ENCODE data around the gene CALN1.

Gene CALN1

DNA sequence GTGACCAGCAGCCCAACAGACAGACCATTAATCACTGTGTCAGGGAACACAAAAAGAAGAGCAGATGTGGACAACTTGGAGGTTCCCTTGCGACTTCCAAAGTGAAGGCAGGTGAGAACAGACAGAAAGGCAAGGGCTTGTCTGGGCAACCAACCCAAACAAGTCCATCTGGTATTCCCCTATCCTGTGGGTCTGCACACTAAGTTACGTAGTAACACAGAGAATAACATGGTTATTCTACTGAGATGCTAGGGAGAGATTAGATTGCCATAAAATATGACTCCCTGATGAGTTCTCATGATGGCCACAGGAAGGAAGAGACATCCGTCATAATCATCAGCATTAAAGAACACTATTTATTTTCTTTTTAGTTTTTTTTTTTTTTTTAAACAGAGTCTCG lies 252.2 kb downstream of the CALN1 start:
- no peak overlapping the region for H3K4me3 Mint-ChIP-seq
- peaks cover 21% of the 10 kb centered on the region for H3K9me3 Mint-ChIP-seq
- no peak overlapping the region for H3K27ac Mint-ChIP-seq
- no peaks in the 10 kb centered on the region for H3K27me3 Mint-ChIP-seq
- H3K36me3 Mint-ChIP-seq = no peaks in the 10 kb centered on the region
- no peaks in the 10 kb centered on the region for H3K4me1 Mint-ChIP-seq

DNA sequence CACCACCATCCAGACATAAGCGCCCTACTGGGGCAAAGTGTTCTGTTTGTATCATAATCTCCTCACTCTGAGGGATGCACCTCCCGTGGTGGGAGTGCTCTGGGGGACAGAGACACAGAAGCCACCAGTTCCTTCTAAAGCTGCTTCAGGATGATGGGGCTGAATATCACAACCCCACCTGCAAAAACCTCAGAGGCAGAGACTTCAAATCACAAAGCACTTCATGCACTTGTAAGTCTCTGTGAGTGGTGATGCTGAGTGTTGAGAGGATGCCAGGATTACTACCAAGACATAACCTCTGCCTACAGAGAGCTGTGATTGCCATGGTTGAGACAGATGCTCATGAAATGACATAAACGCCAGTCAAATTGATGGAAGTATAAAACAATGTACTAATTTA lies 255.5 kb downstream of the CALN1 start:
- Mint-ChIP-seq H3K4me1 (no peaks in the 10 kb centered on the region), H3K27me3 (no peaks in the 10 kb centered on the region), H3K4me3 (no peak overlapping the region), H3K36me3 (no peaks in the 10 kb centered on the region), H3K27ac (no peak overlapping the region), H3K9me3 (no peaks in the 10 kb centered on the region)

- Mint-ChIP-seq H3K4me3 (no peak overlapping the region), H3K36me3 (no peaks in the 10 kb centered on the region), H3K27me3 (no peaks in the 10 kb centered on the region)
These were observed 259.0 kb downstream of the CALN1 start for GRCh38 chr7:72153132-72153512.

DNA sequence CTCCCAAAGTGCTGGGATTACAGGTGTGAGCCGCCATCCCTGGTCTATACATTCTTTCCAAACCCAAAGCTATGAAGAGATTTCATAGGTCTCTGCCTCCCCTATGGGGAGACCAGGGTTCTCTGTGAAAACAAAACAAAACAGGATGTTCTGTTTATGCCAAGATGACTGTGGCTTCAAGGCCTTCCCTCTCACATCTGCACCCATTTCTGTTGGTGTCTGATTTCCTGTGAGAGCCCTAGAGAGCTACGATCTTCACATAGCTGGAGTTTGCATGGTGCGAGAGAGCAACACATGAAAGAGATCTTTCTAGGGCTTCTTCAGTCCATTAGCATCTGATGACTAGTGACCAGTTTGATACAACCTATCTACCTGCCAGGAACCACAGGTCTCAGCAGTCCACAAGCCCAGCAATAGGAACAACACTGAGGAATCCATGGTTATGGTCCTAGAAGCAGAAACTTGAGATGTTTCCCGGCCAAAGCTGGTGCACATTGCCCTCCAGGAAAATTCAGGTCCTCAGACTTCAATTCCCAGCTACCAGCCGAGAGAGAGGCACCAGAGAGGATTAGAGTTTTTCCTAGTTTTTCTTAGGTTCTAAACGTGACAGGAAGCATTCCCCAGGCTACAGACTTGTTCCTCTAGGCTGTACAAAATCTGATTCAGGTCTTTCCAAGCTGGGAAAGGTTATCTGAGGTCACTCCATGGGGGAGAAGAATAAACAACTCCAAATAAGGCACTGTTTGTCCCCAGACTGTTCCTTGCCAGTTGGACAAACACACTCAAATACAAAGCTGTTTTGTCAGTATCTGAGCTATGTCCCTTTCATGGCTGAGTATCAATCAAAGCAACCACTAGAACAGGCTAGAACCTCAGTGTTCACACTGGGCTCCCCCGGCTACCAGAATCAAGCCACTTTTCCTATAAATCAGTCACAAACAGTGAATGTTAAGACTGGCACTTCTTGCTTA lies 259.7 kb downstream of the CALN1 start:
- Mint-ChIP-seq H3K27ac (no peak overlapping the region), H3K4me1 (no peaks in the 10 kb centered on the region), H3K27me3 (no peaks in the 10 kb centered on the region), H3K36me3 (no peaks in the 10 kb centered on the region), H3K9me3 (no peaks in the 10 kb centered on the region), H3K4me3 (no peak overlapping the region)

More at GRCh38 chr7:72153132-72153512, 259.0 kb downstream of the CALN1 start:
- H3K27ac Mint-ChIP-seq = no peak overlapping the region
- H3K4me1 Mint-ChIP-seq = no peaks in the 10 kb centered on the region
- H3K9me3 Mint-ChIP-seq = no peaks in the 10 kb centered on the region

DNA sequence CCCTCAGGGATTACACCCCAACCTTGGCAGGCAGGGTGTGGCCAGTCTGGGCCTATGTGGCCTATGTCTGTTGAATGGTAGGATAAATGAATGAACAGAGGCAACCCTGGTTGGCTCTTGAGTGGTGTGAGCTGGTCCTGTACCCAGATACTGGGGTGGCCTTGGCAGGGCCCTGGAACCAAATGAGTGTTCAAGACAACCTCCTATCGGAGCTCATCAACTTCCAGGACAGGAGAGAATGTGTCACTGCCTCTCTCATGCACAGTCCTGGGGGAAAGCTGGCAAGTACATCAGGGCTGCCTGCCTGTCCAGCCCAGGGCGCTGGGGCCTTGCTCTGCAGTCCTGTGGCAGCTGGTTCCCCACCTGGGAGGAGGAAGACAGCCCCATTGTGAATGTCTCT lies 271.6 kb downstream of the CALN1 start:
- Mint-ChIP-seq H3K4me3 (no peak overlapping the region), H3K27ac (no peak overlapping the region), H3K9me3 (no peaks in the 10 kb centered on the region), H3K4me1 (no peaks in the 10 kb centered on the region), H3K36me3 (no peaks in the 10 kb centered on the region), H3K27me3 (peaks cover 4% of the 10 kb centered on the region)

DNA sequence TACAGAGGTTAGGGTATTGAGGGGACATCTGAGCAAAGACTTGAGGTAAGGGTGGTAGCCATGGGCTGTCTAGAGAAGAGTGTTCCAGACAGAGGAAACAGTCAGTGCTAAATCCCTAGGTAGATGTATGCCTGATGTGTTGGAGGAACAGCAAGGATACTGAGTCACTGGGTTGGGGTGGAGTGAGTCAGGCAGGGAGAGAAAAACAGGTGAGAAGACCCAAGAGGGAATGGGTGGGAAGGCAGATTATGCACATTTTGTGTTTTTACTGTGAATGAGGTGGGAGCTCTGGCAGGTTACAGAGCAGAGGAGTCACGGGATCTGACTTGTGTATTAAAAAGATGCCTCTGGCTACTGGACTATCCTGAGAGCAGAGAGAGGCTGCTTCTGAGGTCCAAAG lies 285.0 kb downstream of the CALN1 start:
- H3K27ac Mint-ChIP-seq = no peak overlapping the region
- H3K9me3 Mint-ChIP-seq = peaks cover 15% of the 10 kb centered on the region
- no peaks in the 10 kb centered on the region for H3K36me3 Mint-ChIP-seq
- no peak overlapping the region for H3K4me3 Mint-ChIP-seq
- no peaks in the 10 kb centered on the region for H3K4me1 Mint-ChIP-seq
- H3K27me3 Mint-ChIP-seq = peaks cover 1% of the 10 kb centered on the region

DNA sequence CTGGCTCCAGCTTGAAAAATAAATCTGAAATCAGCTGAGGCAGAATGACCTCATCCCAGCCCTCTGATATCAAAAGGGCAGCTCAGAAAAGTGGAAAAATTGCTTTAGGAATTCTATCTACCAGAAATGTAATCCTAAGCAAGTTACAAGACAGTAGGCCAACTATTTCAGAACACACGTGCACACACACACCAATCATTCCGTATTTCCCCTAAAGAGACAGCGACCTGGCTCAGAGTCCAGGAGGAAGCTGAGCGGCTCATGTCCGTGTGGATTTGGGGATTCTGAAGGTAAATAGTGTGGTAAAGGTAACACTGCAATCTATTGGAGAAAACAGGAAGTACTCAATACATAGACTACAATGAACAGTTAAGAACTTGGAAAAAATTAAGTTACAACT lies 288.2 kb downstream of the CALN1 start:
- no peak overlapping the region for H3K27ac Mint-ChIP-seq
- H3K36me3 Mint-ChIP-seq = no peaks in the 10 kb centered on the region
- peaks cover 1% of the 10 kb centered on the region for H3K27me3 Mint-ChIP-seq
- no peak overlapping the region for H3K4me3 Mint-ChIP-seq
- H3K9me3 Mint-ChIP-seq = peaks cover 4% of the 10 kb centered on the region
- H3K4me1 Mint-ChIP-seq = no peaks in the 10 kb centered on the region

GRCh38 chr7:72118366-72118765 lies 293.8 kb downstream of the CALN1 start:
- Mint-ChIP-seq H3K27me3 (no peaks in the 10 kb centered on the region), H3K9me3 (peaks cover 9% of the 10 kb centered on the region), H3K4me3 (no peak overlapping the region), H3K4me1 (no peaks in the 10 kb centered on the region), H3K27ac (no peak overlapping the region), H3K36me3 (no peaks in the 10 kb centered on the region)

DNA sequence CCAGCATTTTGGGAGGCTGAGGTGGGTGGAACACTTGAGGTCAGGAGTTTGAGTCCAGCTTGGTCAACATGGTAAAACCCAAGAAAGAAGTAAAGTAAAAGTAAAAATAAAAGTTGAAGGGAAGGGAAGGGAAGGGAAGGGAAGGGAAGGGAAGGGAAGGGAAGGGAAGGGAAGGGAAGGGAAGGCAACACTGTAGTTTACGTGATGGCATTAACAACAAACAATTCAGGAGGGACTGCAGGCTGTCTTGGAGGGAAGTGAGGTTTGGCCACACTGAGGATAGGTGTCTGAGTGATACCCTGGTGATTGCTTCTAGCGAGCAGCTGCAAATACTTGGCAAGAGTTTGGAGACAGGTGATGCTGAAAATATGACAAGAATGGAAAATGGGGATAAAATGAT lies 298.0 kb downstream of the CALN1 start:
- Mint-ChIP-seq H3K36me3 (no peaks in the 10 kb centered on the region), H3K27ac (no peak overlapping the region), H3K9me3 (peaks cover 7% of the 10 kb centered on the region), H3K4me3 (no peak overlapping the region), H3K4me1 (no peaks in the 10 kb centered on the region), H3K27me3 (no peaks in the 10 kb centered on the region)

DNA sequence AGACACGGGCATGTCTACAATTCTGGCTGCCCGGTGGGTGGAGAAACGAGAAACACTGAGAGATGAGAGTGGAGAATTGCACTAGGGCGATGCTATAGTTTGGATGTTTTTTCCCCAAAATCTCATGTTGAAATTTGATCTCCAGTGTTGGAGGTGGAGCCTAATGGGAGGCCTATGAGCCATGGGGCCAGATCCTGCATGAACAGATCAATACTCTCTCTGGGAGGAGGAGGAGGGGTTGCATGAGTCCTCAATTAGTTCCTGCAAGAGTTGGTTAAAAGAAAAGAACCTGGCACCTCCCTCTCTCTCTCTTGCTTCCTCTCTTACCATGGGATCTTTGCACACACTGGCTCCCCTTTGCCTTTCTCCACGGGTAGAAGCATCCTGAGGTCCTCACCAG lies 299.1 kb downstream of the CALN1 start:
- peaks cover 7% of the 10 kb centered on the region for H3K9me3 Mint-ChIP-seq
- no peak overlapping the region for H3K27ac Mint-ChIP-seq
- H3K4me3 Mint-ChIP-seq = no peak overlapping the region
- no peaks in the 10 kb centered on the region for H3K4me1 Mint-ChIP-seq
- no peaks in the 10 kb centered on the region for H3K36me3 Mint-ChIP-seq
- no peaks in the 10 kb centered on the region for H3K27me3 Mint-ChIP-seq

- Mint-ChIP-seq H3K36me3 (no peaks in the 10 kb centered on the region), H3K27ac (no peak overlapping the region), H3K4me1 (no peaks in the 10 kb centered on the region), H3K4me3 (no peak overlapping the region), H3K27me3 (no peaks in the 10 kb centered on the region), H3K9me3 (peaks cover 12% of the 10 kb centered on the region)
These were observed 299.6 kb downstream of the CALN1 start for GRCh38 chr7:72112530-72112929.

GRCh38 chr7:72111086-72111485 lies 301.1 kb downstream of the CALN1 start:
- no peak overlapping the region for H3K27ac Mint-ChIP-seq
- no peak overlapping the region for H3K4me3 Mint-ChIP-seq
- no peaks in the 10 kb centered on the region for H3K36me3 Mint-ChIP-seq
- H3K27me3 Mint-ChIP-seq = no peaks in the 10 kb centered on the region
- H3K9me3 Mint-ChIP-seq = peaks cover 15% of the 10 kb centered on the region
- no peaks in the 10 kb centered on the region for H3K4me1 Mint-ChIP-seq

- Mint-ChIP-seq H3K9me3 (peaks cover 15% of the 10 kb centered on the region), H3K27ac (no peak overlapping the region), H3K36me3 (no peaks in the 10 kb centered on the region), H3K27me3 (no peaks in the 10 kb centered on the region), H3K4me1 (no peaks in the 10 kb centered on the region), H3K4me3 (no peak overlapping the region)
These were observed 302.6 kb downstream of the CALN1 start for GRCh38 chr7:72109566-72109965.

GRCh38 chr7:72106405-72106804 lies 305.7 kb downstream of the CALN1 start:
- H3K36me3 Mint-ChIP-seq = no peaks in the 10 kb centered on the region
- H3K4me1 Mint-ChIP-seq = no peaks in the 10 kb centered on the region
- no peak overlapping the region for H3K4me3 Mint-ChIP-seq
- H3K27ac Mint-ChIP-seq = no peak overlapping the region
- H3K9me3 Mint-ChIP-seq = peaks cover 15% of the 10 kb centered on the region
- no peaks in the 10 kb centered on the region for H3K27me3 Mint-ChIP-seq

DNA sequence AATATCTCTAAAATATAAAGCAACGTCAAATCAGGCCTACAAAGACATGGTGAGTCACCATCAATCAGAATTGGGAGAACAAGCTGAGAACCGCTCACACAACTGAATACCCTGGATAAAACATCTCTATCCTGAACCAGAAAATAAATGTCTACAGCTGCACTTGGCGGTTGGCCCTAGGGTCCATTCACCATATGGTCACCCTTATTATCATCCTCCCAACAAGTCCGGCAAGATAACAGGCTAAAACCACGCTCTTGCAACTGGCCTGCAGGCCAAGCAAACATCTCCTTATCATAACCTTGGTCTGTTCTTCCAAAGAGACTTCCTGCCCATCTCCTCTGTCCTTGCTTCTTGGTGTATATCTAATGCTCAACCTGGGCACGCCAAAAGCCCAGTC lies 310.7 kb downstream of the CALN1 start:
- no peak overlapping the region for H3K27ac Mint-ChIP-seq
- no peaks in the 10 kb centered on the region for H3K36me3 Mint-ChIP-seq
- H3K4me3 Mint-ChIP-seq = no peak overlapping the region
- H3K4me1 Mint-ChIP-seq = no peaks in the 10 kb centered on the region
- no peaks in the 10 kb centered on the region for H3K9me3 Mint-ChIP-seq
- no peaks in the 10 kb centered on the region for H3K27me3 Mint-ChIP-seq

GRCh38 chr7:72099784-72100183 lies 312.4 kb downstream of the CALN1 start:
- H3K4me1 Mint-ChIP-seq = no peaks in the 10 kb centered on the region
- H3K4me3 Mint-ChIP-seq = no peak overlapping the region
- no peak overlapping the region for H3K27ac Mint-ChIP-seq
- no peaks in the 10 kb centered on the region for H3K36me3 Mint-ChIP-seq
- no peaks in the 10 kb centered on the region for H3K27me3 Mint-ChIP-seq
- no peaks in the 10 kb centered on the region for H3K9me3 Mint-ChIP-seq

All from activated naive CD4-positive, alpha-beta T cell treated with anti-CD3 and anti-CD28 coated beads, Interleukin-2, amount 50 U/mL, for 24 hours (primary cell).